ENCODE data around the gene INKA1. TPM values are rescaled to one million over a fixed set of nuclear protein-coding genes. Genes with fewer than 3 reads are reported as not detected.

Gene INKA1
- total RNA-seq, 1 donor from 2014 or later, result 10.0 TPM

DNA sequence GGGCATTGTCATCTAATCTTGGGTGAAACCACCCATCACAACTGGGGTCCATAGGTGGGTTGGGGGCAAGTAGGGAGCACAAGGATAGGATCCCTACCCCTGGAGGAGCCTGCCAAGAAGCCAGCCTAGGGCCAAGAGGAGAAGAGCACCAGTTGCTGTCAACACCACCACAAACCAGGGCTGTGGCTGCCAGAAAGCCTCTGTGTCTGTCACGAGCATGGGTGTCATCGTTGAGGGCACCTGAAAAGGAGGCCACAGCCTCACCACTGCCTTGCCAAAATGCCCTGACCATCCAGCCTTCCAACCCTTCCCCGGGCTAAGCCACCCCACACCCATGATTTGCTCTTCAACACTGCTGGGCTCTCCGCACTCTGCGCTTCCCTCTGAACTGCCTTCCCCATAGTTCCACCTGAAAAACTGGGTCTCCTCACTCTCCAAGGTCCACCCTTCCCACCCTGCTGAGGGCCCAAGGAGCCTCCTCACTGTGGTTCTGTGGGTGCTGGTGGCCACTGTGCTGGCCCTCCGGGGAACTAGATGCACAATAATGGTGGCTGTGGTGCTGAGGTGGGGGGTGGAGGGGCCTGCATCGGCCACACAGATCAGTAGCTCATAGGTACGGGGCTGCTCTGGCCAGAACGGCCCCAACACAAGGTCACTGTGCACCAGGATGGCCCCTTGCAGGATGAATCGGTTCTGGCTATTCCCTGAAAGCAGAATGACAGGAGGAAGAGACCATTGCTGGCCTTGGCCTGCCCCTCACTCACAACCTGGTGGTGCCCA lies 10.5 kb upstream of the INKA1 start:
- Mint-ChIP-seq H3K4me3 (no peak overlapping the region), H3K27ac (no peak overlapping the region), H3K27me3 (no peaks in the 10 kb centered on the region), H3K9me3 (no peaks in the 10 kb centered on the region), H3K4me1 (peaks cover 4% of the 10 kb centered on the region), H3K36me3 (ENCODE audit: low read depth) (no peaks in the 10 kb centered on the region)
- no peak for ATAC-seq (ENCODE audit: low read depth)
- POLR2A ChIA-PET, result no interaction called here
- TF ChIP-seq, protein P1, sequence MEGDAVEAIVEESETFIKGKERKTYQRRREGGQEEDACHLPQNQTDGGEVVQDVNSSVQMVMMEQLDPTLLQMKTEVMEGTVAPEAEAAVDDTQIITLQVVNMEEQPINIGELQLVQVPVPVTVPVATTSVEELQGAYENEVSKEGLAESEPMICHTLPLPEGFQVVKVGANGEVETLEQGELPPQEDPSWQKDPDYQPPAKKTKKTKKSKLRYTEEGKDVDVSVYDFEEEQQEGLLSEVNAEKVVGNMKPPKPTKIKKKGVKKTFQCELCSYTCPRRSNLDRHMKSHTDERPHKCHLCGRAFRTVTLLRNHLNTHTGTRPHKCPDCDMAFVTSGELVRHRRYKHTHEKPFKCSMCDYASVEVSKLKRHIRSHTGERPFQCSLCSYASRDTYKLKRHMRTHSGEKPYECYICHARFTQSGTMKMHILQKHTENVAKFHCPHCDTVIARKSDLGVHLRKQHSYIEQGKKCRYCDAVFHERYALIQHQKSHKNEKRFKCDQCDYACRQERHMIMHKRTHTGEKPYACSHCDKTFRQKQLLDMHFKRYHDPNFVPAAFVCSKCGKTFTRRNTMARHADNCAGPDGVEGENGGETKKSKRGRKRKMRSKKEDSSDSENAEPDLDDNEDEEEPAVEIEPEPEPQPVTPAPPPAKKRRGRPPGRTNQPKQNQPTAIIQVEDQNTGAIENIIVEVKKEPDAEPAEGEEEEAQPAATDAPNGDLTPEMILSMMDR (IDR thresholded peaks at IDR 0.05), result no peak
- CTCF ChIA-PET, result no interaction called here
- intact Hi-C loops (cut with micrococcal nuclease), result no loop called here
- no peak for DNase-seq

DNA sequence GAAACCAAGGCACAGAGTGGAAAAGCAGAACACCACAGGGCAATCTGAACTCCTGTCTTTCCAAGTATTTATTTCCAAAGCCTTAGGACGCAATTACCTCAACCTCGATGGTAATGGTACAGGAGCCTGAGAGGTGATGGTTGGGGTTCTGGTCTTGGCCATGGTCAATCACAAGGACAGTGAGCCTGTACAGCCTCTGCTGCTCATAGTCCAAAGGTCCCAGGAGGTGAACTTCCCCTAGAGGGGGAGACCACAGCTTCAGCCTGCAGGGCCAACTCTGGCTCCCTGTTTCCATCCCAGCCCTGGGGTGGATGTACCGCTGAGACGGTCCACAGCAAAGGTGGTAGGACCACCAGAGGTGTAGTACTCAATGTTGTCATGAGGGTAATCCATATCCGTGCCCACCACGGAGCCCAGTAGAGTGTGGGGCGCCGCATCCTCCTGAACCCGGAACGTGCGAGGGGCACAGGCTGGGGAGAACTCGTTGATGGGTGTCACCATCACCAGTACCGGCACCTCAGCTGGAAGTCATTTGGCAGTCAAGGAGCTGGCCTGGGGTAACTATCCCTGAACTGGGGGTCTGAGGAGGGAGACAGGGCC lies 9.5 kb upstream of the INKA1 start:
- no peaks in the 10 kb centered on the region for H3K27me3 Mint-ChIP-seq
- no peak for DNase-seq
- no peaks in the 10 kb centered on the region for H3K36me3 Mint-ChIP-seq (ENCODE audit: low read depth)
- no peak overlapping the region for H3K27ac Mint-ChIP-seq
- H3K4me1 Mint-ChIP-seq, result peaks cover 4% of the 10 kb centered on the region
- ChIA-PET CTCF (no interaction called here), POLR2A (no interaction called here)
- ATAC-seq (ENCODE audit: low read depth), result no peak
- no peak overlapping the region for H3K4me3 Mint-ChIP-seq
- no peaks in the 10 kb centered on the region for H3K9me3 Mint-ChIP-seq
- TF ChIP-seq, protein P1 (IDR thresholded peaks at IDR 0.05), result no peak
- intact Hi-C loops (cut with micrococcal nuclease), result no loop called here

DNA sequence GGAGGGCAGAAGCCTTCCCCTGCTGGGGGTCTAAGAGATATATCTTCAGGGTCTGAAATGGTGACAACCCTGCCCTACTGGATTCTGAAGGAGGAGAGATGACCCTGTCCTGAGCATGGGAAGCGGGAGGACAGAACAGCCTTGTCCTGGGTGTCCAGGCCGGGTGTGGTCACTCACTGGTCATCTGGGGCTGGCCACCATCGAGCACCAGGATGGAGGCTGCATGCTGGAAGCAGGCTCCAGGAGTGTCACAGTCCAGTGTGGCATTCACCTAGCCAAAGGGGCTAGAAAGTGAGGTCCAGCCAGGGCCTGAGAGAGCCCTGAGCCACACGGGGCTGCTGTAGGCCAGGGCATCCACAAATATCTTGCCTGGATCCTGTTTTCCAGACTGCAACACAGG lies 8.6 kb upstream of the INKA1 start:
- ChIA-PET POLR2A (no interaction called here), CTCF (no interaction called here)
- Mint-ChIP-seq H3K4me3 (no peak overlapping the region), H3K9me3 (no peaks in the 10 kb centered on the region), H3K27me3 (no peaks in the 10 kb centered on the region), H3K36me3 (ENCODE audit: low read depth) (no peaks in the 10 kb centered on the region), H3K4me1 (peaks cover 4% of the 10 kb centered on the region), H3K27ac (no peak overlapping the region)
- ATAC-seq (ENCODE audit: low read depth), result no peak
- TF ChIP-seq, protein P1 (IDR thresholded peaks at IDR 0.05), result no peak
- DNase-seq, result no peak
- intact Hi-C loops (cut with micrococcal nuclease), result no loop called here

DNA sequence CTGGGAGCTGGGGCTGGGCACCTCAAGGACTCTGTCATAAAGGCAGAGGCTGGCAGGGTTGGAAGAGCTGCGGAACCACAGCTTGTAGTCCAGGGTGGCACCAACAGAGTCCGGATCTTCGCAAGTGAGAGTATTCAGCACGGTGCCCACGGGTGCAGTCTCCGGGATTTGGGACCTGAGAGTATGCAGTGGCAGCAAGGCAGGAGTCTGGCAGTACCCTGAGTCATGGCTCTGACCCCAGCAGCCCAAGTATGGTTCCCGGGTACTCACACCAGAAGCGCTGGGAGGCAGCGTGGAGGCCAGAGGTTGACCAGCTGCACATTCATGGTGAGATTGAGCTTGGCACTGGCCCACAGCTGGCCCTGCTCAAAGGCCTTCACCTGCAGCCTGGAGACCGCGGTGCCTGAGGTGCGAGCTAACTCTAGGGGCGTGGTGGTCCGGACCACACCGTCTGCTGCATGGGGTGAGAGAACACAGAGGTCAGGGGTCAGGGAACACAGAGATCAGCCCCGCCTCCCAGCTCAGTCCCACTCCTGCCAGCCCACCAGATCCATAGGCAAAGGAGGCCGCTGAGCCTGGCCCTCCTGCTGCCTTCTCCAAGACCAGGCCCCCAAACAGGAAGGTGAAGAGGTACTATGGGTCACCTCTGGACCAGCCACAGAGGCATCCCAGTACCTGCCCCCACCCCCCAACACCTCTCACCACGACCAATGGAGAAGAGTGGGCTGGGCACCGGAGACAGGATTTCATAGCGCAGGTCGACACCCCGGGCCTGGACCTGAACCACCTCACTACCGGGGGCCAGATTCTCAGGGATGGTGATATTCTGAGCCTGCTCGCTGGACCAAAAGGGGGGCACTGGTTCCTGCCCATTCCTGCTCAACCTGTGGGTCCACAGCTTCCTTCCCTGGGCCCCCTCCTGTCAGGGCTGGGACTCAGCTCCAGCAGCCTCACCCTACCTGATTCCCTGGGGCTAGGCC lies 7.8 kb upstream of the INKA1 start:
- Mint-ChIP-seq H3K36me3 (ENCODE audit: low read depth) (no peaks in the 10 kb centered on the region), H3K4me3 (no peak overlapping the region), H3K27me3 (no peaks in the 10 kb centered on the region), H3K9me3 (no peaks in the 10 kb centered on the region), H3K4me1 (peaks cover 2% of the 10 kb centered on the region), H3K27ac (no peak overlapping the region)
- ChIA-PET CTCF (no interaction called here), POLR2A (no interaction called here)
- DNase-seq, result no peak
- intact Hi-C loops (cut with micrococcal nuclease), result no loop called here
- ATAC-seq (ENCODE audit: low read depth), result no peak
- TF ChIP-seq, protein P1 (IDR thresholded peaks at IDR 0.05), result no peak

DNA sequence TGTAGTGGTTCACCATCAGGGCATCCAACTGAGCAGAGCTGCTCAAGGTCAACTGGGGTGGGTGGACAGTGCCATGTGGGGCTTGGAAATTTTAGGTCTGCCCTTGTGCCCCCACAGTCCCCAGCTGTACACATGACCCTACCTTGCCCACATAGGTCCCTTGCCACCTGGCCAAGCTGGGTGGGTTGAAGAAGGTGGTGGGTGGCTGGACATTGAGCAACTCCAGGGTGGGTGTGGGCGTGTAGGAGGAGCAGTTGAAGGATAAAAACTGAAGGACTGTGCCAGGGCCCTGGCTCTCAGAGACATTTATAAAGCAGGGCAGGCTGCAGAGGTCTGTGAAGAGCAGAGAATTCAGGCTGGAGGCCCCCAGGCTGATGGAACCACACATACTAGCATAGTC lies 4.0 kb upstream of the INKA1 start:
- intact Hi-C loops (cut with micrococcal nuclease), result no loop called here
- Mint-ChIP-seq H3K9me3 (no peaks in the 10 kb centered on the region), H3K4me3 (no peak overlapping the region), H3K4me1 (peaks cover 11% of the 10 kb centered on the region), H3K27ac (no peak overlapping the region), H3K36me3 (ENCODE audit: low read depth) (peaks cover 4% of the 10 kb centered on the region), H3K27me3 (no peaks in the 10 kb centered on the region)
- ATAC-seq (ENCODE audit: low read depth), result no peak
- ChIA-PET CTCF (interaction anchor here (10.9 kb wide), 1 partner anchor 40 kb away, joined by 238 read pairs; no protein-coding TSS in a partner anchor), POLR2A (interaction anchor here (1.1 kb wide), 1 partner anchor 15 kb away, joined by 5 read pairs; the partner anchor contains the start of gene UBA7)
- DNase-seq, result no peak
- TF ChIP-seq, protein P1 (IDR thresholded peaks at IDR 0.05), result no peak
